Subcutaneous adipose tissue (tissue), 4 donors: ENCODE results near the gene KCNA1. TPM values are rescaled to one million over a fixed set of nuclear protein-coding genes. Genes with fewer than 3 reads are reported as not detected.

ENCODE experiments used
- CTCF ChIP-seq: fragments of 450-650 bp; IDR thresholded peaks from one replicate; pipeline ENCODE4 v1.5.1; 2016; ENCODE audit warnings: low read depth, mild to moderate bottlenecking, control low read depth, antibody characterized with exemption, moderate library complexity
- total RNA-seq, 4 donors: library from RNA; depleted of rRNA; stranded (reverse); fragments of >200 nt; gene quantifications; one replicate each; pipeline ENCODE4 v1.1.0, GENCODE V29; 2016

KCNA1 gene
- total RNA-seq, 4 donors from 2014 or later: 0.34 to 1.8 (median 1.1) TPM; not detected in 1

- no peak for TF ChIP-seq CTCF
These were observed 39.3 kb upstream of the KCNA1 start for GRCh38 chr12:4870423-4870822.

DNA sequence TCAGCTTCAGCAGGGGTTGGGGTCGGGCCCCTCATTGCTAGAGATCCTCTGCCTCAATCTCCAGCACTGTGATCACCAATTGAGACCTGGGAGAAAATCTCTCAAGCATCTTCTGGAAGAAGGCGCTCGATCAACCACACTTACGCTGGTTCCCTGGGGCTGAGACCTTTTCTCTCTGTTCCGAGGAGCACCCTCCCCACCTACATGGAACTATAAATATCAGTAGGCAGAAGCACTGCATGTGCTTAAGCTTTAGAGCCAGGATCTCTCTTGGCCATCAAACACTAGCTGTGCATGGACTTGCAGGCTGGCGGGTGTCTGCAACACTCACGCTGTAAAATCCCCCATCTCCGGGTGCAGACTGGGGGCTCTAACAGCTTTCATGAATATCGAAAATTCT lies 38.2 kb upstream of the KCNA1 start:
- no peak for TF ChIP-seq CTCF

DNA sequence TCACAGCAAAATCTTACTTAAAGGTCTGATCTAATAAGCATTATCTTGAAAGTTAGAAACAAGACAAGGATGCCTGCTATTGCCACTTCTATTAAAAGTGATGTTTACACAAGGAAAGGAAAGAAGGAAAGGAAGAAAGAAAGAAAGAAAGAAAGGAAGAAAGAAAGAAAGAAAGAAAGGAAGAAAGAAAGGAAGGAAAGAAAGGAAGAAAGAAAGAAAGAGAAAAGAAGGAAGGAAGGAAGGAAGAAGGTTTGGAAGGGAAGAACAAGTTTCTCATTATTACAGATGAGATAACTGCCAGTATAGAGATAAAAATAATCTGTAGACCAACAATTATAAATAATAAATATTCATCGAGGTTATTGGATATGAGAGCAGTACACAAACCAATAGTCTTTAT lies 35.8 kb upstream of the KCNA1 start:
- TF ChIP-seq CTCF: no peak

GRCh38 chr12:4874671-4875070 lies 35.0 kb upstream of the KCNA1 start:
- TF ChIP-seq CTCF: no peak

GRCh38 chr12:4881266-4882064 lies 28.2 kb upstream of the KCNA1 start:
- TF ChIP-seq CTCF: no peak

- TF ChIP-seq CTCF: no peak
These were observed 17.8 kb upstream of the KCNA1 start for GRCh38 chr12:4891866-4892265.

DNA sequence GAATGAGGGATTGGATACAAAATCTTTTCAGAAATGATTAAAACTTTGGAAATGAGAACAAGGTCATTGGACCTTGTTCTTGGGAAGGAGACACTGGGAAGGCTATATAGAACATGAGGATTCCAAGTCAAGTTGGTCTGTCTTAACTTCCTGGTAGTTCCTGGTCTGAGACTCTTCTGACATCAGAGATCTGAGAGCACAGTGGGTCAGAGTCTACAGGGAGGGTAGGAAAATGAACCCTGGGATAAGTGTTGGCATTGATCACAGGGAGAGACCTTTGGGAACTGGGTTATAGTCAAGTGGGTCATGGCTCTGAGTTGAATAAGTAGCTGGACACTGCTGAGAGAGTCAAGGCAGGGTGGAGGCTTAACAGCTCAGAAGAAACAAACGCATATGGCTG lies 17.3 kb upstream of the KCNA1 start:
- no peak for TF ChIP-seq CTCF
